Loucy (cell line): ENCODE results near the gene RNF26.

Experiments used
- EZH2phosphoT487 ChIP-seq: fragments of 200-600 bp; IDR thresholded peaks from 2 replicates; pipeline ENCODE4 v1.6.1; 2018; ENCODE audit warnings: antibody characterized with exemption, mild to moderate bottlenecking, moderate library complexity, borderline replicate concordance
- TF ChIP-seq, protein P1 (sequence below): fragments of 200-600 bp; sonication (generic); conservative IDR thresholded peaks from 2 replicates; pipeline ENCODE4 v1.5.1; 2014; ENCODE audit warnings: mild to moderate bottlenecking, antibody characterized with exemption, low read length

DNA sequence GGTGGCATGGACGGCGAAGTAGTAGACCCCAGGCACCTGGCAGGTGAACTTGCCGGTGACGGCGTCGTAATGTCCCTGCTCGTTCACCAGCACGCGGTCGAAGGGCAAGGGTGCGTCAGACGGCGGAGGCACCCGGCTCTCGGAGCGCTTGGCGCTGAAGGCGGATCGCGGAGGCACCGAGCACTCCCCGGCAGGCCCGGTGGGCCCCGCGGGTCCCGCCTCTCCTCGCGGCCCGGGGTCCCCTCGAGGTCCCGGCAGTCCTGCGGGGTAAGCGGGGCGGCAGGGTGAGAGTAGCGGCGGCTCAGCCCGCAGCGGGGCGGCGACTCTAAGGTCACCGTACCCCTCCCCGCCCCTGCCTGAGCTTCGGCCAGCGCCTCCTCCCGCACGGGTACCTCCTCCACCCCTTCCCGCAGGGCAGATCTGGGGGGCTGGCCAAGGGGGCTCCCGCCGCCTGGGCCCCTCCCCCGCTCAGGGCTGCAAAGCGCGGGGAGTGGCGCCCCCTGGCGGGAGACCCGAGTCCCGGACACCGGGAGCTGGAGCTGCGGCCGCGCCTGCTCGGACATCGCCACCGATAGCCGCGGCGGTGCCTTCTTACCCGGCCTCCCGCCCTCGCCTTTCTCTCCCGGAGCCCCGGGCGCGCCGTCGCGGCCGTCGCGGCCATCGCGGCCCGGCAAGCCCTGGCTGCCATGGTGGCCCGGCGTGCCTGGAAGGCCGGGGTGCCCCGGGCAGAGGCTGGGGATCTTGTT lies 5.4 kb downstream of the RNF26 start:
- TF ChIP-seq, protein P1, sequence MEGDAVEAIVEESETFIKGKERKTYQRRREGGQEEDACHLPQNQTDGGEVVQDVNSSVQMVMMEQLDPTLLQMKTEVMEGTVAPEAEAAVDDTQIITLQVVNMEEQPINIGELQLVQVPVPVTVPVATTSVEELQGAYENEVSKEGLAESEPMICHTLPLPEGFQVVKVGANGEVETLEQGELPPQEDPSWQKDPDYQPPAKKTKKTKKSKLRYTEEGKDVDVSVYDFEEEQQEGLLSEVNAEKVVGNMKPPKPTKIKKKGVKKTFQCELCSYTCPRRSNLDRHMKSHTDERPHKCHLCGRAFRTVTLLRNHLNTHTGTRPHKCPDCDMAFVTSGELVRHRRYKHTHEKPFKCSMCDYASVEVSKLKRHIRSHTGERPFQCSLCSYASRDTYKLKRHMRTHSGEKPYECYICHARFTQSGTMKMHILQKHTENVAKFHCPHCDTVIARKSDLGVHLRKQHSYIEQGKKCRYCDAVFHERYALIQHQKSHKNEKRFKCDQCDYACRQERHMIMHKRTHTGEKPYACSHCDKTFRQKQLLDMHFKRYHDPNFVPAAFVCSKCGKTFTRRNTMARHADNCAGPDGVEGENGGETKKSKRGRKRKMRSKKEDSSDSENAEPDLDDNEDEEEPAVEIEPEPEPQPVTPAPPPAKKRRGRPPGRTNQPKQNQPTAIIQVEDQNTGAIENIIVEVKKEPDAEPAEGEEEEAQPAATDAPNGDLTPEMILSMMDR: 0 out of 2 replicates have a peak, but pooled peaks have one; percentile 13
- no peak for TF ChIP-seq EZH2phosphoT487
